GM19099 (cell line): ENCODE data around the gene ZNF524.

Experiments used
- POLR2A ChIP-seq: IDR thresholded peaks from 3 replicates; pipeline ENCODE4 v1.6.1; 2011; ENCODE audit warnings: low read depth; ENCODE audit not compliant: insufficient read length; ENCODE audit errors: extremely low read depth

Gene ZNF524

DNA sequence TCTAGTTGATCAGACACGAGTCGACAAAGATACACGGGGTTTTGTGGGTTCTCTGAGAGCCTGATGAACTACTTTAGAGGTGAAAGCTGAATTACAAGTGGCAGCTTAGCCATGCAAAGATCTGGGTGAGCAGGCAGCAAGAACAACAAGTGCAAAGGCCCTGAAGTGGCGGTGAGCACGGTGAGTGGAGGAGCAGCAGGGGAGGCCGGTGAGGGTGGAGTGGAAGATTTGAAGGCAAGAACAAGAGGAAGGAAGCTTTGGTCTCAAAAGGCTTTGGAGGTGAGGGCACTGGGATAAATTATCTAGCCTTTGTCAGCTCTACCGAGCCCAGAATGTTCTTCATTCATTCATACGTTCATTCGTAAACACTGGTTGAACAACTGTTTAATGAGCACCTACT is 6.7 kb downstream of the ZNF524 start:
- no peak for TF ChIP-seq POLR2A

GRCh38 chr19:55609326-55609725 is 9.2 kb downstream of the ZNF524 start:
- no peak for TF ChIP-seq POLR2A

DNA sequence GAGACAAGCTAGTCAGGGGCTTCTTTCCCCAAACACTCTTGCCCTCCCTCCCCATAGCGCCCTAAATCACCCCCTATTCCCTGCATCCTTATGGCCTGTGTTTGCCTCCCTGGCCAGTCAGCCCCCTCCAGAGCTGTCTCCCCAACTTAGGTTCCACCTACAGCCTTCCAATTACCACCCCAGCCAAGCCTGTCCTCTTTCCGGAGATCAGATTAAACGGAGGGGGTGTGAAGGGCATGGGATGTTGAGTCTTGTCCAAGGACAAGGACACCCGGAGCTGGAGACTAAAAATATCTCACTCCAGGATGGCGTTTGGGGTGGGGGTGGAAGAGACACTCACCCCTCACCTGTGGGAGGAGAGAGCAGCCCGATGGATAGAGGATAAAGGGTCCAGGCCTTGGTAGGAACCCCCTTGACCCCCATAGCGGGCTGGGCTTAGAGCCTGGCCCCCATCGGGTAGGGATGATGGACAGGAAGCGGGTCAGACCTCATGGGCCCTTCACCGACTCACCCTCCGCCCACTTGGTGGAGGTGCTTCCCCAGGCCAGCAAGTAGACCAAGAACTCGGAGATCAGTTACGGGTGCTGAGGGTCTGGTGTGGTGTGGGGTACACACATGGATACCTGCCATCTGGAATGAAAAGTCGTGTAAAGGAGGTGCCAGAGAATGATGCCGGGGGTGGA is 11.4 kb downstream of the ZNF524 start:
- TF ChIP-seq POLR2A = no peak

- no peak for TF ChIP-seq POLR2A
Measured at GRCh38 chr19:55611983-55612645, 12.0 kb downstream of the ZNF524 start.

DNA sequence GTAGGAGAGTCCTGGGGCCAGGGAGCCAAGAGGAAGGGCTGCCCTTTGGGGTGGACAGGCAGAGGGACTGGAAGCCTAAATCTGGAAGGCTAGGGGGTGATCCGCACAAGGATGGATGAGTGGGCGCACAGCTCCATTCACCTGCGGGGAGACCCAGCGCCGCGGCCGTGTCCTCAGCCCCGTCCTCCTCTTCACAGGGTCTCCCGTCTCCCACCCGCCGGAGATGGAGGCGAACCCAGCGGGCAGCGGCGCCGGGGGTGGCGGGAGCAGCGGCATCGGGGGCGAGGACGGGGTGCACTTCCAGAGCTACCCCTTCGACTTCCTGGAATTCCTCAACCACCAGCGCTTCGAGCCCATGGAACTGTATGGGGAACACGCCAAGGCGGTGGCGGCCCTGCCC is 13.3 kb downstream of the ZNF524 start:
- TF ChIP-seq POLR2A = no peak

- TF ChIP-seq POLR2A = no peak
Measured at GRCh38 chr19:55613930-55614710, 14.0 kb downstream of the ZNF524 start.

GRCh38 chr19:55614711-55615542 is 14.8 kb downstream of the ZNF524 start:
- TF ChIP-seq POLR2A = no peak

- TF ChIP-seq POLR2A = no peak
Measured at GRCh38 chr19:55615543-55616394, 15.7 kb downstream of the ZNF524 start.

DNA sequence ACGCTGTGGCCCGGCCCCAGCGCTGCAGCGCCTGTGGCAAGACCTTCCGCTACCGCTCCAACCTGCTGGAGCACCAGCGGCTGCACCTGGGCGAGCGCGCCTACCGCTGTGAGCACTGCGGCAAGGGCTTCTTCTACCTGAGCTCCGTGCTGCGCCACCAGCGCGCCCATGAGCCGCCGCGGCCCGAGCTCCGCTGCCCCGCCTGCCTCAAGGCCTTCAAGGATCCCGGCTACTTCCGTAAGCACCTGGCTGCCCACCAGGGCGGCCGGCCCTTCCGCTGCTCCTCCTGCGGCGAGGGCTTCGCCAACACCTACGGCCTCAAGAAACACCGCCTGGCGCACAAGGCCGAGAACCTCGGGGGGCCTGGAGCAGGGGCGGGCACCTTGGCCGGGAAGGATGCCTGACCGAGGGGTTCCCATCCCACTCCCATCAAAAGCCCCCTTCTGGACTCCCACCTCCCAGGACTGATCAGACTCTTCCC is 16.3 kb downstream of the ZNF524 start:
- no peak for TF ChIP-seq POLR2A

DNA sequence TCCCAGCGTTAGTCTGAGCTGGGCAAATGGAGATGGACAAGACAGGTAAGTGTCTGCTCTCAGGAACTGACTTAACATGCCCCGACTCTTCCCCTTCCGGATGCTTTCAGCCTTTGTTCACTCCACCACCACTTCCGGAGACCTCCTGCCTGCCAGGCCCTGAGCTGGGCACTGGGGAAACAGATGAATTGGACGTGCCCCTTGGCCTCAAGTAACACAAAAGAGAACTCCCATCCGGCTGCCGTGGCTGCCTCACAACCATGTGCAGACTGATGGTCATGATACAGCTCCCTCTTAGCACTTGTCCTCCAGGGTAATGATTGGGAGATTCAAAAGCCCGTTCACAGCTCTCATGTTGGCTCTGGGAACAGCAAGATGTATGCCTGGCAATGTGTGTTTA is 17.3 kb downstream of the ZNF524 start:
- TF ChIP-seq POLR2A = no peak

- TF ChIP-seq POLR2A = no peak
Measured at GRCh38 chr19:55618426-55618825, 18.3 kb downstream of the ZNF524 start.

GRCh38 chr19:55619286-55619685 is 19.2 kb downstream of the ZNF524 start:
- no peak for TF ChIP-seq POLR2A

DNA sequence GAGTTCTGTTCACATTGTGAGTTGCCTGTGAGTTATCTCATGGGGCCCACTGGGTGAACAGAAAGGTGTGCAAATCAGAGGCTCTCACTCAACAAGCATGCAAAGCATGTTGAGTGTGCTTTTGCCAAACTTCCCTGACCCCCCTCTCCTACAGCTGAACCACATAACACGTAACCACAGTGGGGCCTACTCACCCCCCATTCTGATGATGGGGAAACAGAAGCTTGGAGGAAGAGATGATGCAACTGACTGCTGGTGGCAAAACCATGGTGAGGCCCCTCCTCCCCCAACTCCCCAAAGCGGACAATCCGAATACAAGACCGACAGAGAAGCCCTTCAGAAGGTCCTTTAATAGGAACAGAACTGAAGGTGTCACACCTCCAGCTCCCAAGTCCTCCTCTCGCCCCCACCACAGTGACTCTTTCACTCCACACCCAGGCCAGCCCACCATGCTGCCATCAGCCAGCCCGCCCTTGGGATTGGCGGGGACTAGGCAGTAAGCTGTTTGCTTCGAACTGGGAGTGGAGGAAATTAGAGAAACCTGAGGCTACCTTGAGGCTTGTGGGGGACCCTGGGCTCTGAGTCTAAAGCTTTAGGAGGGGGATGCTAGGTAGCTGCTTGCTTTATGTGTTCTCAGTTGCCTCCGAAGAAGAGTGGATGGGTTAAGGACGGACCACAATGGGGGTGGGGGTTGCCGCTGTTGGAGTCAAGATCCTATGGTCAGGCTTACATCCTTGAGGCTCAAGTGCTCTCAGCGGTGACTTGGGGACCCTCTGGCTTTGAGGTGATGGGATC is 20.5 kb downstream of the ZNF524 start:
- no peak for TF ChIP-seq POLR2A

GRCh38 chr19:55621205-55621672 is 21.2 kb downstream of the ZNF524 start:
- TF ChIP-seq POLR2A = no peak
